GM18868 (cell line): ENCODE results near the gene CREB5.

Experiments
- ATAC-seq: cut with Tn5 transposase; IDR thresholded peaks from one replicate; pipeline ENCODE4 v1.9.1; 2021; ENCODE audit warnings: mild to moderate bottlenecking, moderate library complexity; ENCODE audit not compliant: unreplicated experiment

Gene CREB5

DNA sequence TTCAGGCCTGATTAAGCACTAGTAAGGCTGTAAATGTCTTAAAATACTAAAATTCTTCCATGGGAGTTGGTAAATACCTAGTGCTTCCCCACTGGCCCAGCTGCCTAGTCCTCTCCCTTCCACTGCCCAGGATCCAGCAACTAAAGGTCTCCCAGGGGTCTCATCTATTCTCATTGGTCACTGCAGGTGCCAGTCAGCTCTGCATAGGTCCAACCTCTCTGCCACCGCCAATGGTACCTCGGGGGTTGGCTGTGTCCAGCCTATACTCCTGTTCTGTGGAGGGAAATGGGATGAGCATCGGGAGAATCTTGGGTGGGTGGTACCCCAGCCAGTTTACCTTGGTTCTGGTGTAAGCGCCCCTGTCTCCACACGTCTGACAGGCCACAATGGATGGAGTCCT lies 6.1 kb upstream of the CREB5 start:
- no peak for ATAC-seq

DNA sequence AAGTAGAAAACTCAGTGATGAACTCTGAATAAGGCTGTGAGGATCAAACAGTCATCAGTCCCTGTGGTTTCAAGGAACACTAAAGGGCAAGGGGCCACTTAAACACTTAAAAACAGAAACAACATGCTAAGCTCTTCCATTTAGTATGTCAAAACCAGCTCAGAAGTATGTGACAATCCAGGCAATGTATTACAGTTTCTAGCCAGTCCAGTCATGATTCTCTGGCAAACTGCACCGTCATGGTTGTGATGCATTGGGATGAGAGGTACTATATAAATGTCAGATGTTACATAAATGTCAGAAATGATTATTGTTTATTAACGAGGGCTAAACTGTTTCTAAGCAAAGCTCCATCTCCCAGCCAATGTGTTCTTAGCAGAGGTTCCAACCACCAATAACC lies 4.7 kb upstream of the CREB5 start:
- ATAC-seq: no peak

DNA sequence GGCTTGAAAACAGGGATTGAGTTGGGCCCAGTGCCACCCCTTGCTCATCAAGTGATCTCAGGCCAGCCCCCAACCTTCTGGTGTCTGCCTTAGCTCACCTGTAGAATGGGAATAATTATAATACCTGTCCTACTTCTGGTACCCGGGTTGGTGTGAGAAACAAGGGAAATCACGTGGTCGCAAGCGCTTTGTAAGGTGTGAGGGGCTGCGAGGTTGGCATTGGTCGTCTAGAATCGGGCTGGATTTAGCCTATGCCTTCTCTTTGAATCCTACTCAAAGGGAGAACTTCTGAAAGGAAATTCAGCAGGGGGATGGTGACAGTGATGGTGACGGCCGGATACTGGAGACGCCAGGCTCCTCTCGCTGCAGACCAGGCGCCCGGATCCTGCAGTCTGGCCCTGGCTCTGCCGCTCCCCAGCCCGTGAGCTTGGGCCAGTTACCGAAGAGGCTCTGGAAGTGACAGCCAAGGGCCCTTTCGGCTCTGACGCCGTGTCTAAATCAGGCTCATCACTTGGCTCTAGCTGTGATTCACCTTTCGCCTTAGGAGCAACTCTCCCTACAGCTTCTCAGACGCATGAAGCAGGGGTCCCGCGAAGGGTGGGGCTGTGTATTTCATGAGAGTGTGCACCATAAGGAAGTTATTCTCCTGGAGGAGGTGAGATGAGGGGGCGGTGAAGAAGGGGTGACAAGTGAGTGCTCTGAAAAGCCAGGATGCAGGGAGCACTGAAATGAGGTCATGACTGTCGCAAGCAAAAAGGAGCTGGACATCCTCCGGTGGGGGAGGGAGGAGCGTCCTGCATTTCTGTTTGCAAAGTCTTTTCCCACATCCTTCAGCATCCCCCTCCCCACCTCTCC lies 4.0 kb upstream of the CREB5 start:
- no peak for ATAC-seq

DNA sequence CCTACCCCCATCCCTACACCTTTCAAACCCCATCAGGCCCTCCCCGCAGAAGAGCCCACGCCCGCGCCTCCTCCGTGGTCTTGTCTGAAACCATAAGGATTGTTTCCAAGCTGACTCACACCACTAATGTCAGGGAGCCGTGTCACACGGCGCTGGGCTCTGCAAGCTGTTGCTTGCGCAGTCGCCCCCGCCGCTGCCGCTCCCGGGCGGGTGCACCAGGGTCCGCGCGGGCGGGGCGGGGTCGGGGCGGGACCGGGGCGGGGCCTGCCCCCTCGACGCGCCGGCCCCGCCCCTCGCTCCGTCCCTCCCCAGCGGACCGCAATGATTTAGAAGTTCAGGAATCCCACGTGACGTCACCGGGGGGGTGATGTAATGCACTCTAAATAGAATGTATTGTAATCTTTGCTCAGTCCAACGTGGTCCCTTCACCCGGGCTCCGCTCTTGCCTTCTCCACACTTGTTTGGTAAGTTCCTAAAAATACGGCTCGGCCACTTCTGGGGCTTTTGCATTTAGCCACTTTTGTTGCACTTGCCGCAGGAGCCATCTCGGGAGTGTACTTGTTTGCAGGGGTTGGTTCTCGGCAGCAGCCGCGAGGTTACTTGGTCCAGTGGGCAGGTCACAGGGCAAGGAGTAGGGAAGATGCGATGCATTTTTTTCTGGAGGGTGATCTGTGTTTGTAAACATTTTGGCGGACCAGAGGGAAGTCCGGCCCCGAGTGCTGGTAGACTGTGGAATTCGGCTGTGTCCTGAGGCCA lies 3.2 kb upstream of the CREB5 start:
- ATAC-seq: peak; percentile 55

DNA sequence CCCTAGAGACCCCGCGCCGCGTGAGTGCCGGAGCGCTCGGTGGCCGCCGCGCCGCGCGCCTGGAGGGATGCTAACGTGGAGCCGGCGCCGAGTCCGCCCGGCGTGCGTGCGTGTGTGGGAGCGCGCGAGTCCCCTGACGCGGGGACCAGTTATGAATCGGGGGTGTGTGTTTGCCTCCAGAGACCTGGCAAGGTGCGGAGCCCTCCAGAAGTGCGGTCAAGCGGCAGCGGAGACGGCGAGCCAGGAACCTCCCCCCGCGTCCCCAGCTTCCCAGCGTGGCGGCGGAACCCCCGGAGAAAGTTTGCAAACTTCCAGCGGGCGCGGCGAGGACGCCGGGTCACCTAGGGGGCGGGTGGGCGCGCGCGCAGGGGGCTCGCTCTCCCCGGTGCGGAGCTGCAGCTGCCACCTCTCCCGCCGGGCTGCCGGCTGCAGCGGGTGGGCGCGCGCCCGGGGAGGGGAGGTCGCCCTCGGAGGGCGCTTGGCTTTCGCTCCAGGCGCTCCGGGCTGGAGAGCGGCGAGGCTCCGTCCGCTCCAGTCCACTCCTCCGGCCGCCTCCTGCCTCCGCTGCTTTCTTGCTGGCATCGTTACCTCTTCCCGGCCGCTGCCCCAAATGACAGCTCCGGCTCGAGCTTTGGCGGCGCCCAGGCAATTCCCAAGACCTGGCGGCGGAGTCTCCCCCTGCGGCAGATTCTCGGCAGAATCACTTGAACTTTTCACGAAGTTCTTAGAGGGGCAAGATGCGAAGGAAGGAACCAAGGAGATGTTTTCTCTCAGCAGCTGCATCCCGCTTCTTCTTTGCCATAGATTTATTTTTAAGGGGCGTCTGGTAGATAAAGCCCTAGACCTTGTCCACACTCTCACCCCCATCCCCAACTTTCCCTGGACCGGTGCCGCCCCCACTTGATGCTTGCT lies 2.3 kb upstream of the CREB5 start:
- no peak for ATAC-seq

GRCh38 chr7:28410628-28411531 lies 1.4 kb upstream of the CREB5 start:
- ATAC-seq: peak; percentile 43

- no peak for ATAC-seq
These were observed 693 bp downstream of the CREB5 start for GRCh38 chr7:28413011-28413410.

DNA sequence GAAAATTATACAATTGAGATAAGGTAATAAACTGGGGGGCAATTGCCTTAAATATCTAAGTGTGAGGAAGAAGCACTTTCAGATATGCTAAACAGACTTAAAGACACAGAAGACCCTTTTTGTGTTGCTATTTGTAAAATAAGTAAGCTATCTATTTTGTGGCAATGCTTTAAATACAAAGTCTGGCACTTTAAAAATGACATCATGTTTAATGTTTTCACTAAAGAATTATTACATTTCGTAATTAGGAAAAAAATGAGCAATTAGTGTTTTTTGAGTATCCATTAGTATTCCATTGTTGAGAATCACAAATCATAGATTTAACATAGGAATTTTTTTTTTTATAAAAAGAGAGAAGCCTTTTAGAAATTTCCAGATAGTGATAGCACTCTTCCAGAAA lies 2.1 kb downstream of the CREB5 start:
- ATAC-seq: no peak

DNA sequence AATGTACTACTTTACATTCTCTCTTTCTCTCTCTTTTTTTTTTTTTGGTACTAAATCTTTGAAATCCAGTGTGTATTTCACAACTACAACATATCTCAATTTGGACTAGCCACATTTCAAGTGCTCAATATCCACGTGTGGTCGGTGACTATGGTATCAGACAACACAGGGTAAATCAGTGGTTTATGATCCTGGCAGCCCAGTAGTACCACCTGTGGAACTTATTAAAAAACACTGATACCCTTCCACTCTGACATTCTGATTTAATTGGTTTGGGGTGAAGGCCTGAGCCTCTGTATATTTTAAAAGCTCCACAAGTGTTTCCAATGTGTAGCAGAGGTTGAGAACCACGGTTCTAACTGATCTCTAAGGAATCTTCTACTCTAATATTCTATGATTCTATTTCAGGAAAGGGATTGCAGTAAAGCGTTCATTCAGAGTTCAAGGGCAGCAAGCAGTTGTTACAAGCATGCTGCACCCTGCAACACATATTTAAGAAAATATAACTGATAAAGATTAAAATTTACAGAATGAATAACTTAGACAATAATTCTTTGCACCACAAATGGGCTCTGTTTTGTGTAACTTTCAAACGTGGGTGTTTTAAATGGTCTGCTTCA lies 5.1 kb downstream of the CREB5 start:
- no peak for ATAC-seq

- no peak for ATAC-seq
These were observed 6.0 kb downstream of the CREB5 start for GRCh38 chr7:28418311-28418710.

- ATAC-seq: no peak
These were observed 6.6 kb downstream of the CREB5 start for GRCh38 chr7:28418966-28419365.

GRCh38 chr7:28419716-28420115 lies 7.4 kb downstream of the CREB5 start:
- no peak for ATAC-seq

- no peak for ATAC-seq
These were observed 10.8 kb downstream of the CREB5 start for GRCh38 chr7:28423112-28423511.

DNA sequence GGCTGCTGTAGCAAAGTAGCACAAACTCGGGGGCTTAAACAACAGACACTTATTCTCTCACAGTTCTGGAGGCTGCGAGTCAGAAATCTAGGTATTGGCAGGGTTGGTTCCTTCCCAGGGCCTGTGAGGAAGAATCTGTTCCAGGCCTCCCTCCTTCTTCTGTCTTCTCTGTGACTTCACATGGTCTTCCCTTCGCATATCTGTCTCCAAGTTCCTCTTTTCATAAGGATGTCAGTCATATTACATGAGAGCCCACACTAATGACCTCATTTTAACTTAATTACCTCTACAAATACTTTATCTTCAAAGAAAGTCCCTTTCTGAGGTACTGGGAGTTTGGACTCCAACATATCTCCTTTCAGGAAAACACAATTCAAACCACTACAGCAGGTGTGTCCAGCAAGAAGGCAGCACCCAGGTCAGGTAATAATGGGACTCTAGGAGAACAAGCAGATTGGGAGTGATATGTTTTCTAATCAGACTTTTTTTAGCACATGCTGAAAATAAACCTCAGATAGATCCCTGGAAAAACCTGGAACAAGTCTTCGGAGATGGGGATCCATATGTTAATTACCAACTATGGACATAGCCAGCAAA lies 11.7 kb downstream of the CREB5 start:
- no peak for ATAC-seq

DNA sequence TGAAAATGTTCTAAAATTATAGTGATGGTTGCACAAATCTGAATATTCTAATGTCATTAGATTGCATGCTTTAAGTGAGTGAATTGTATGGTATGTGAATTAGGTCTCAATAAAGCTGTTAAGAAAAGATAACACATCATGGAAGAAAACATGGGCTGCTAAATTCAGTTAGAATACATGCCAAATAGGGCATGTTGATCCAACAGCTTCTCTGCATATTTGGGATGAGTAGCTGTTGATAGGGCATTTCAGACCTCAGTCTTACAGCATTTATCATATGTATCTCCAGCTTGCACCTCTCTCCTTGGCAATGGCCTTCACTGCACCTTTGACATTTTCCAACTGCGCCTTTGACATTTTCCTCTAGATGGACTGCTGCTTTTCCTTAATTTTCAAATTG lies 13.2 kb downstream of the CREB5 start:
- no peak for ATAC-seq

GRCh38 chr7:28427236-28427635 lies 14.9 kb downstream of the CREB5 start:
- ATAC-seq: no peak

GRCh38 chr7:28430616-28431015 lies 18.3 kb downstream of the CREB5 start:
- ATAC-seq: no peak

- ATAC-seq: no peak
These were observed 19.8 kb downstream of the CREB5 start for GRCh38 chr7:28432105-28432504.

DNA sequence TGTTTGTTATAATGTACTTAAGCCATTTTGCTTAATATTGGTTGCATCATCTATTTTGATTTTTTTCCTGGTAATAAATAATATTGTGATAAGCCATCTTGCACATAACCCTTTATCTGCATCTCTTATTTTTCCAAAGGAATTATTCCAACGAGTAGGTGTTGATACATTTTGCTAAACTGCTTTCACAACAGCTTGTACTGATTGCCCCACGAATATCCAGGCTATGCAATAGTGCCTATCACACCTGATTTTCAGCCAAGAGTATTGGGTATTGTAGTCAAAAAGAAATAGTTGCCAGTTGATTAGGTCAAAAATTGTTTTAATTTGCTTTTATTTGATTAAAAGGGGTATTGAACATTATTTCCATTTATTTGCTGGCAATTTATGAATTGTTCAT lies 20.7 kb downstream of the CREB5 start:
- no peak for ATAC-seq
